ENCODE data around the gene UBE2Q1.

Gene UBE2Q1

GRCh38 chr1:154520333-154520732 lies 38.1 kb downstream of the UBE2Q1 start:
- peak overlapping the region in 3 of 11 experiments; percentile 44 to 57 (median 50); a peak in 5 of 22 replicates for H3K9ac ChIP-seq
- peaks cover 0 to 11% (median 6%) of the 10 kb centered on the region in 11 experiments; a peak in 5 of 22 replicates for H3K9me3 ChIP-seq (replicated peaks in 1 of 11)
- peak overlapping the region in 3 of 11 experiments; percentile 48 to 76 (median 75); a peak in 5 of 22 replicates for H3K27ac ChIP-seq
- H3K27me3 ChIP-seq, result no peaks in the 10 kb centered on the region
- no peak for TF ChIP-seq Cebpa-rat (IDR thresholded peaks at IDR 0.05)
- H3K4me1 ChIP-seq, result peaks cover 0 to 72% (median 0%) of the 10 kb centered on the region in 10 experiments; a peak in 7 of 20 replicates
- no peaks in the 10 kb centered on the region for H3K36me3 ChIP-seq
- no peak overlapping the region for H3K4me3 ChIP-seq
- H3K4me2 ChIP-seq, result peak overlapping the region in 4 of 11 experiments; percentile 12 to 95 (median 86); a peak in 6 of 22 replicates
- no peaks in the 10 kb centered on the region for H4K20me1 ChIP-seq

DNA sequence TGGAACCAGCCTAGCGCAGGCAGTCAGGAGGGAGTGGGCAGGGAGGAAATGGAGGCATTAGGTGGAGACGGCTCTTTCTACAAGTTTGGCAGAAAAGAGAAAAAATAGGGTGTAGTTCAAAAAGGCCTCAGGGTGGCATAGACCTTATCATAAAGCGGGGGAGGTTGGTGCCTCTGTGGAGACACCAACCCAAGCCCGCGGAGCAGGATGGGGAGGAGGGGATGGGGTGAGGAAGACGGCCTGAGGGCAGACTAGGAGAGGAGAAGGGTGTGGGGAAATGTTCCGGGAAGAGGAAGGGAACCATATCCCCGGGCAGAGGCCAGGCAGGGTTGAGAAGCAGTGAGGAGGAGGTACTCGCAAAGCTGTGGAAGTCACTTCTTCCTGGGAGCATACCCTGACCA lies 38.9 kb downstream of the UBE2Q1 start:
- Histone ChIP-seq H3K9ac (peak overlapping the region in 2 of 11 experiments; percentile 44 to 50; a peak in 3 of 22 replicates), H3K27me3 (no peaks in the 10 kb centered on the region), H3K4me1 (peaks cover 0 to 65% (median 0%) of the 10 kb centered on the region in 10 experiments; a peak in 7 of 20 replicates), H3K27ac (peak overlapping the region in 3 of 11 experiments; percentile 35 to 76 (median 75); a peak in 5 of 22 replicates), H4K20me1 (no peaks in the 10 kb centered on the region), H3K4me3 (no peak overlapping the region), H3K36me3 (no peaks in the 10 kb centered on the region), H3K4me2 (peak overlapping the region in 4 of 11 experiments; percentile 12 to 95 (median 86); a peak in 6 of 22 replicates), H3K9me3 (replicated peaks in 1 of 11) (peaks cover 0 to 11% (median 6%) of the 10 kb centered on the region in 11 experiments; a peak in 5 of 22 replicates)
- TF ChIP-seq Cebpa-rat (IDR thresholded peaks at IDR 0.05), result no peak

DNA sequence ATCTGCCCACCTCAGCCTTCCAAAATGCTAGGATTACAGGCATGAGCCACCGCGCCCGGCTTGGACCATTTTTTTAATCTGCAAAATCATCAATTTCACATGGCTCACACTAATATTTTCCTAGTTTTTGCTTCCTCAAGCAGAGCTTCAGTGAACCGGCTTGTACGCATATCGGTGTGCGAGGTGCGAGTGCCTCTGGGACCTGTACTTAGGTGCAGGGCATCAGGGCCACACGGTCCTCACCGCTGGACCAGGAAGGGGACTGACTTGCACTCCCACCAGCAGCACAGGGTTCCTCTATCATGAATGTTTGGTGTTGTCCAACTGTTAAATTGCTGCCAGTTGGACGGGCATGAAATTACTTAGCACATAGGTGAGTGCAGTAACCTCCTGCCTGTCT lies 40.8 kb downstream of the UBE2Q1 start:
- peak overlapping the region in 3 of 11 experiments; percentile 81 to 95 (median 90); a peak in 5 of 22 replicates for H3K4me2 ChIP-seq
- H3K27ac ChIP-seq, result no peak overlapping the region
- no peak for TF ChIP-seq Cebpa-rat (IDR thresholded peaks at IDR 0.05)
- H3K9ac ChIP-seq, result no peak overlapping the region
- peaks cover 0 to 61% (median 0%) of the 10 kb centered on the region in 10 experiments; a peak in 7 of 20 replicates for H3K4me1 ChIP-seq
- H3K36me3 ChIP-seq, result no peaks in the 10 kb centered on the region
- H3K4me3 ChIP-seq, result no peak overlapping the region
- H3K9me3 ChIP-seq (replicated peaks in 1 of 11), result no peaks in the 10 kb centered on the region
- no peaks in the 10 kb centered on the region for H4K20me1 ChIP-seq
- H3K27me3 ChIP-seq, result no peaks in the 10 kb centered on the region

- H3K27ac ChIP-seq, result no peak overlapping the region
Measured at GRCh38 chr1:154514066-154514553, 44.4 kb downstream of the UBE2Q1 start.

GRCh38 chr1:154512760-154513159 lies 45.7 kb downstream of the UBE2Q1 start:
- Histone ChIP-seq H3K4me2 (no peak overlapping the region), H3K4me1 (peaks cover 0 to 12% (median 0%) of the 10 kb centered on the region in 10 experiments; a peak in 5 of 20 replicates), H4K20me1 (no peaks in the 10 kb centered on the region), H3K27ac (no peak overlapping the region), H3K4me3 (no peak overlapping the region), H3K36me3 (no peaks in the 10 kb centered on the region), H3K27me3 (no peaks in the 10 kb centered on the region), H3K9ac (no peak overlapping the region), H3K9me3 (replicated peaks in 1 of 11) (no peaks in the 10 kb centered on the region)
- no peak for TF ChIP-seq Cebpa-rat (IDR thresholded peaks at IDR 0.05)

More at GRCh38 chr1:154514066-154514553, 44.4 kb downstream of the UBE2Q1 start:
- no peaks in the 10 kb centered on the region for H3K36me3 ChIP-seq
- no peak overlapping the region for H3K4me2 ChIP-seq
- H3K9ac ChIP-seq, result no peak overlapping the region
- H3K4me3 ChIP-seq, result no peak overlapping the region
- TF ChIP-seq Cebpa-rat (IDR thresholded peaks at IDR 0.05), result no peak
- no peaks in the 10 kb centered on the region for H4K20me1 ChIP-seq
- no peaks in the 10 kb centered on the region for H3K27me3 ChIP-seq
- H3K4me1 ChIP-seq, result peaks cover 0 to 26% (median 0%) of the 10 kb centered on the region in 10 experiments; a peak in 6 of 20 replicates
- H3K9me3 ChIP-seq (replicated peaks in 1 of 11), result no peaks in the 10 kb centered on the region

DNA sequence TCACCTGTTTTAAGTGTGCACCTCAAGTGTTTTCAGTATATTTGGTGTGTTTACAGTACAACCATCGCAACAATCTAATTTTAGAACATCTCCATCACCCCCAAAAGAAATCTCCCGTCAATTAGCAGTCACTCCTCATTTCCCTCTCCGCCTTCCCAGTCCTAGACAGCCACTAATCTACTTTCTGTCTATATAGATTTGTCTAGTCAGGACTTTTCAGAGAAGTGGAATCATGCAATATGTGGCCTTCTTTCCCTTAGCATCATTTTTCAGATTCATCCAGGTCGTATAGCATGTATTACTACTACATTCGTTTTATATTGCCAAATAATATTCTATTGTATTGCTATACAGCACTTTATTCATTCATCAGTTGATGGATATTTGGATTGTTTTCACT lies 54.6 kb downstream of the UBE2Q1 start:
- Histone ChIP-seq H3K4me2 (no peak overlapping the region), H3K36me3 (no peaks in the 10 kb centered on the region), H3K9me3 (replicated peaks in 1 of 11) (peaks cover 18 to 33% (median 22%) of the 10 kb centered on the region in 11 experiments; a peak in 21 of 22 replicates), H4K20me1 (no peaks in the 10 kb centered on the region), H3K27ac (no peak overlapping the region), H3K4me3 (no peak overlapping the region), H3K9ac (no peak overlapping the region), H3K4me1 (peaks cover 29 to 42% (median 38%) of the 10 kb centered on the region in 10 experiments), H3K27me3 (peaks cover 35 to 47% (median 42%) of the 10 kb centered on the region in 11 experiments)
- TF ChIP-seq Cebpa-rat (IDR thresholded peaks at IDR 0.05), result no peak

DNA sequence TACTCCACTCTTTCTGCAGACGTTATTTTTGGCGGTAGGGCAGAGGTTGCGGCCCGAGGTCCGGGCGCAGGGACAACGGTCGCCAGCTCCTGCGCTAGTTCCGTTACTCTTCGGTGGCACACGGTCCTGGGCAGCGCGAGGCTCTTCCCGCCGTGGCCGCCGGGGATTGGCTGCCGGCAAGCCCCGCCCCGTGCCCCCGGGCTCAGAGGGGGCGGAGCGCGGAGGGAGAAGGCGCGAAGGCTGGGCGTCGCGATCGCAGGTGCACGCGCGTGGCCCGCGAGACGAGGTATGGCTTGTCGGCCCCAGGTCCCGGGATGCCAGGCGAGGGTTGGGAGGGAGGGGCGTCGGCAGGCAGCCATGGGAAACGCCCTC lies 55.7 kb downstream of the UBE2Q1 start:
- Histone ChIP-seq H3K4me1 (peaks cover 35 to 53% (median 49%) of the 10 kb centered on the region in 10 experiments), H4K20me1 (no peaks in the 10 kb centered on the region), H3K9me3 (replicated peaks in 1 of 11) (peaks cover 18 to 33% (median 22%) of the 10 kb centered on the region in 11 experiments; a peak in 21 of 22 replicates), H3K36me3 (no peaks in the 10 kb centered on the region), H3K27me3 (peaks cover 35 to 47% (median 42%) of the 10 kb centered on the region in 11 experiments), H3K27ac (no peak overlapping the region), H3K4me3 (peak overlapping the region; percentile 28 to 51 (median 41); a peak in 14 of 20 replicates), H3K9ac (no peak overlapping the region), H3K4me2 (peak overlapping the region; percentile 57 to 93 (median 76))
- no peak for TF ChIP-seq Cebpa-rat (IDR thresholded peaks at IDR 0.05)

DNA sequence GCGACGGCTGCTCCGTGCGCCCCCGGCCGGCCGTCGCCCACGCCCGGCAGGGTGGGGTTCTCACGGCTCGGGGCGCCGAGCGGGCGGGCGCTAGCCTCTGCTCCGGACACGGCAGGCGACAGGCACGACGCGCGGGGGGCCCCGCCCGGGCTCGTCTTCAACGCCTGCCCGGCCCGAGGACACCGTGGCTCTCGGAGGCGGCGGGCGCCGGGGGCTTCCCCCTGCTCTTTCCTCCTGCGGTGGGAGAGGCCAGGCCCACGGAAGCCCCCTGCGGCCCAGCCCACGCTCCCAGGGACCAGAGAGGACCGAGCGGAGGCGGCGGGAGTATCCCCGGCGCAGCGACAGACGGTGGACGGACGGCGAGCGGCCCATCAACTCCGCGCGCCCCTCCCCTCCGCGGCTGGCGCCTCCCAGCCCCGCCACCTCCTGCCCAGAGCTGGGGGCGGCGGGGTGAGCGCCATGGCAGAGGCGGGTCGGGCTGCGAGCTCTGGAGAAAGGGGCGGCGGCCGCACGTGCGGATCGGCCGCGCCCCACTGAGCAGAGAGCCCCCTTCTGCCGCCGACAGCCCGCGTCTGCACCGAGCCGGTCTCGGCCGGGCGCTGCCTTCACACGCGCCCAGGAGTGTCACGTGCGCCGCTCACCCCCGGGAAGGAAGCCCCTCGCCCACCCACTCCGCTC lies 56.3 kb downstream of the UBE2Q1 start, which contains the start of the genes SHE and TDRD10:
TSS of gene SHE (minus strand) at position 347 of the 678 bp plus-strand sequence. CDS start 386 bp downstream, outside the sequence.
TSS of gene TDRD10 (plus strand) at position 154 of the 678 bp plus-strand sequence. CDS start 4,685 bp downstream, outside the sequence.
- Histone ChIP-seq H4K20me1 (no peaks in the 10 kb centered on the region), H3K4me1 (peaks cover 40 to 56% (median 54%) of the 10 kb centered on the region in 10 experiments), H3K4me2 (peak within 1 kb of the TSS; percentile 57 to 93 (median 76)), H3K27me3 (peaks cover 35 to 47% (median 42%) of the 10 kb centered on the region in 11 experiments), H3K9ac (0 out of 22 replicates have a peak within 1 kb of the TSS, but pooled peaks of 1 of the 11 experiments have one; percentile 18), H3K9me3 (replicated peaks in 1 of 11) (peaks cover 18 to 33% (median 22%) of the 10 kb centered on the region in 11 experiments; a peak in 21 of 22 replicates), H3K36me3 (no peaks in the 10 kb centered on the region), H3K27ac (no peak within 1 kb of the TSS), H3K4me3 (peak within 1 kb of the TSS; percentile 28 to 51 (median 41); a peak in 18 of 20 replicates)
- TF ChIP-seq Cebpa-rat (IDR thresholded peaks at IDR 0.05), result no peak
